ENCODE measurements around the gene EPHA7. TPM values are rescaled to one million over a fixed set of nuclear protein-coding genes. Genes with fewer than 3 reads are reported as not detected.

EPHA7 gene
- total and polyA plus RNA-seq, 7 donors, result 0.01 to 0.75 (median 0.10) TPM

DNA sequence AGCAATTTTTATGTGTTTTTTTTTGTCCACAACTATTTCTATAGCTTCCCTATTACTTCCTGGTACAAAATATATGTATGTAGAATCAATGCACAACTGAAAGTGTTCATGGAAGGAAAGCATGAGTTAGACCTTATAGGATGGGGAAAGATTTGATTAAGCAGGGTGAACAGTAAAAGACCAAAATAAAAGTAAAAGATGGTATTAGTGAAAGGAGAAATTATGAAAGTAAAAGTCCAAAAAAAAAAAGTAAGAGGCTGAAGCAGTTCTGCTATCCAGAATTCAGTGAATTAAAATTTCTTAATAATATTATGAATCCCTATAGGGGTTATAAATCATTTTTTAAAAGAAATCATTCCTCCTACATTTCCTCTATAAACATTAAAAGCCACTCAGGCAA, 114.3 kb downstream of the EPHA7 start:
- no peak for TF ChIP-seq CTCF (IDR thresholded peaks at IDR 0.05)
- H3K27me3 ChIP-seq (ENCODE audit: insufficient read depth in 3 of 3, low read length in 2 of 3), result no peaks in the 10 kb centered on the region
- DNase-seq, result no peak
- intact Hi-C loops (cut with DNase I), result no loop called here
- H3K4me3 ChIP-seq, result no peak overlapping the region
- no peaks in the 10 kb centered on the region for H3K36me3 ChIP-seq (ENCODE audit: insufficient read depth in 1 of 2, low read depth in 1 of 2)
- H3K27ac ChIP-seq, result no peak overlapping the region
- ATAC-seq, result no peak
- no peaks in the 10 kb centered on the region for H3K4me1 ChIP-seq
- no peaks in the 10 kb centered on the region for H3K9me3 ChIP-seq

DNA sequence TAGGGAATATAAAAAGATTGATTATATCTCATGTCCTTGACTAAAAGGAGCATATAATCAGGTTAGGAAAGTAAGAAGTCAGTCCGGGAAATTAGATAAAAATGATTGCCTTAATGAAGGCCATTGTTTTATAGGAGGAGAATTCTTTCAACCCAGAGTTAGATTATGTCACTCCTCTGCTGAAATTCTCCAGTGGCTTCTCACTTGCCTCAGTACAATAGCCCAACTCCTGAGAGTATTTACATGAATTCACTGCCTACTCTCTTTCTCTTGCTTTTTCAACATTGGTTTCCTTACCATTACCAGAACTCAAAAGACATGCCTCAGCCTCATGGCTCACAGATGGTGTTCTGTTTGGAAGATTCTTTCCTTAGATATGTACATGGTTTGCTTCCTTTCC, 114.9 kb downstream of the EPHA7 start:
- DNase-seq (no peak), ATAC-seq (no peak)
- 70 to 100% (median 84%) methylated on average over 1 of the region's 1 CpG for WGBS, 3 donors
- no peak for TF ChIP-seq CTCF (IDR thresholded peaks at IDR 0.05)
- Histone ChIP-seq H3K4me3 (no peak overlapping the region), H3K36me3 (ENCODE audit: insufficient read depth in 1 of 2, low read depth in 1 of 2) (no peaks in the 10 kb centered on the region), H3K9me3 (no peaks in the 10 kb centered on the region), H3K27me3 (ENCODE audit: insufficient read depth in 3 of 3, low read length in 2 of 3) (no peaks in the 10 kb centered on the region), H3K27ac (no peak overlapping the region), H3K4me1 (no peaks in the 10 kb centered on the region)
- intact Hi-C loops (cut with DNase I), result no loop called here

GRCh38 chr6:93300661-93301060, 118.7 kb downstream of the EPHA7 start:
- WGBS, 3 donors, result 88 to 93% (median 91%) methylated on average over 3 of the region's 3 CpGs
- DNase-seq, result no peak
- Histone ChIP-seq H3K9me3 (no peaks in the 10 kb centered on the region), H3K27me3 (ENCODE audit: insufficient read depth in 3 of 3, low read length in 2 of 3) (no peaks in the 10 kb centered on the region), H3K4me3 (no peak overlapping the region), H3K4me1 (no peaks in the 10 kb centered on the region), H3K27ac (no peak overlapping the region), H3K36me3 (ENCODE audit: insufficient read depth in 1 of 2, low read depth in 1 of 2) (no peaks in the 10 kb centered on the region)
- ATAC-seq, result no peak
- TF ChIP-seq CTCF (IDR thresholded peaks at IDR 0.05), result no peak
- intact Hi-C loops (cut with DNase I), result no loop called here

DNA sequence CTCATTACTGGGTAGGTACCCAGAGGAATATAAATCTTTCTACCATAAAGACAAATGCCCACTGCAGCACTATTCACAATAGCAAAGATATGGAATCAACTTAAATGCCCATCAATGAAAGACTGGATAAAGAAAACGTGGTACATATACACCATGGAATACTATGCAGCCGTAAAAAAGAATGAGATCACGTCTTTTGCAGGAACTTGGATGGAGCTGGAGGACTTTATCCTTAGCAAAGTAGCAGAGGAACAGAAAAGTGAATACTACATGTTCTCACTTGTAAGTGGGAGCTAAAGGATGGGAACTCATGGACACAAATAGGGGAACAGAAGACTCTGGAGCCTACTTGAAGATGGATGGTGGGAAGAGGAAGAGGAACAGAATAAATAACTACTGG, 119.7 kb downstream of the EPHA7 start:
- DNase-seq (no peak), ATAC-seq (no peak)
- Histone ChIP-seq H3K27ac (no peak overlapping the region), H3K36me3 (ENCODE audit: insufficient read depth in 1 of 2, low read depth in 1 of 2) (no peaks in the 10 kb centered on the region), H3K9me3 (no peaks in the 10 kb centered on the region), H3K27me3 (ENCODE audit: insufficient read depth in 3 of 3, low read length in 2 of 3) (no peaks in the 10 kb centered on the region), H3K4me3 (no peak overlapping the region), H3K4me1 (no peaks in the 10 kb centered on the region)
- intact Hi-C loops (cut with DNase I), result no loop called here
- WGBS, 3 donors, result 62 to 78% (median 74%) methylated on average over 3 of the region's 3 CpGs
- no peak for TF ChIP-seq CTCF (IDR thresholded peaks at IDR 0.05)

DNA sequence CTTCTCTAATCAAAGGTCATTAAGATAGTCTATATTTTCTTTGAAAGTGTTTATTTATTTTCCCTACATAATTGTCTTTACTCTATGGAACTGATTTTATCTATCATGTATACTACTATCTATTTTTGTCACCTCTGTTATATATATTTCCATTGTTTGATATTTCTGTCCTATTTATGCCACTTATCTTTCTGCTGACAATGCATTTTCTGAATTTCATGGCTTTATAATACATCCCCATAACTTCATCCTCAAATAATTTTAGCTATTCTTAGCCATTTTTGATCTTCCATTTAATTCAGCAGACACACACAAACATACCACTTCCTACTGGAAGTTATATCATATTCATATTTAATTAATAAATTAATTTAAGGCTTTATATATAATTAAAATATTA, 123.7 kb downstream of the EPHA7 start:
- intact Hi-C loops (cut with DNase I), result no loop called here
- ATAC-seq, result no peak

More for the DNA sequence above, 123.7 kb downstream of the EPHA7 start:
- no peak for TF ChIP-seq CTCF (IDR thresholded peaks at IDR 0.05)
- no peaks in the 10 kb centered on the region for H3K4me1 ChIP-seq
- no peak overlapping the region for H3K27ac ChIP-seq
- DNase-seq, result no peak
- H3K4me3 ChIP-seq, result no peak overlapping the region
- no peaks in the 10 kb centered on the region for H3K36me3 ChIP-seq (ENCODE audit: insufficient read depth in 1 of 2, low read depth in 1 of 2)
- no peaks in the 10 kb centered on the region for H3K27me3 ChIP-seq (ENCODE audit: insufficient read depth in 3 of 3, low read length in 2 of 3)
- no peaks in the 10 kb centered on the region for H3K9me3 ChIP-seq
